ENCODE data around the gene NDFIP2.

The NDFIP2 gene

GRCh38 chr13:79496188-79496587 is 15.2 kb downstream of the NDFIP2 start:
- no peak for DNase-seq (ENCODE audit: low spot score)

GRCh38 chr13:79497064-79497463 is 16.1 kb downstream of the NDFIP2 start:
- no peak for DNase-seq (ENCODE audit: low spot score)

- no peak for DNase-seq (ENCODE audit: low spot score)
Measured at GRCh38 chr13:79497852-79498251, 16.9 kb downstream of the NDFIP2 start.

GRCh38 chr13:79500829-79501228 is 19.9 kb downstream of the NDFIP2 start:
- no peak for DNase-seq (ENCODE audit: low spot score)

GRCh38 chr13:79501538-79502232 is 20.7 kb downstream of the NDFIP2 start:
- DNase-seq (ENCODE audit: low spot score) = peak; percentile 19

- DNase-seq (ENCODE audit: low spot score) = no peak
Measured at GRCh38 chr13:79502859-79503468, 22.0 kb downstream of the NDFIP2 start.

- no peak for DNase-seq (ENCODE audit: low spot score)
Measured at GRCh38 chr13:79503473-79504017, 22.6 kb downstream of the NDFIP2 start.

GRCh38 chr13:79508224-79508961 is 27.4 kb downstream of the NDFIP2 start:
- no peak for DNase-seq (ENCODE audit: low spot score)

GRCh38 chr13:79511611-79512010 is 30.7 kb downstream of the NDFIP2 start:
- DNase-seq (ENCODE audit: low spot score) = no peak

- DNase-seq (ENCODE audit: low spot score) = no peak
Measured at GRCh38 chr13:79512950-79513349, 32.0 kb downstream of the NDFIP2 start.

GRCh38 chr13:79516595-79516994 is 35.6 kb downstream of the NDFIP2 start:
- DNase-seq (ENCODE audit: low spot score) = no peak

- DNase-seq (ENCODE audit: low spot score) = no peak
Measured at GRCh38 chr13:79519255-79519654, 38.3 kb downstream of the NDFIP2 start.

GRCh38 chr13:79522583-79522982 is 41.6 kb downstream of the NDFIP2 start:
- DNase-seq (ENCODE audit: low spot score) = no peak

GRCh38 chr13:79525064-79525857 is 44.3 kb downstream of the NDFIP2 start:
- DNase-seq (ENCODE audit: low spot score) = peak; percentile 82

- no peak for DNase-seq (ENCODE audit: low spot score)
Measured at GRCh38 chr13:79527698-79528097, 46.7 kb downstream of the NDFIP2 start.

GRCh38 chr13:79528356-79528755 is 47.4 kb downstream of the NDFIP2 start:
- DNase-seq (ENCODE audit: low spot score) = no peak

- DNase-seq (ENCODE audit: low spot score) = no peak
Measured at GRCh38 chr13:79528759-79529191, 47.8 kb downstream of the NDFIP2 start.

- DNase-seq (ENCODE audit: low spot score) = no peak
Measured at GRCh38 chr13:79529817-79530216, 48.9 kb downstream of the NDFIP2 start.

GRCh38 chr13:79530270-79530669 is 49.3 kb downstream of the NDFIP2 start:
- DNase-seq (ENCODE audit: low spot score) = no peak

- no peak for DNase-seq (ENCODE audit: low spot score)
Measured at GRCh38 chr13:79531542-79532254, 50.7 kb downstream of the NDFIP2 start.

- DNase-seq (ENCODE audit: low spot score) = no peak
Measured at GRCh38 chr13:79532576-79532975, 51.6 kb downstream of the NDFIP2 start.
